Measurements from ENCODE around the gene JAKMIP3. TPM values are rescaled to one million over a fixed set of nuclear protein-coding genes. Genes with fewer than 3 reads are reported as not detected.
A peak's percentile ranks its signal among the peaks of the same experiment; 100 is the strongest.

Gene JAKMIP3
- total RNA-seq, 1 experiment from 2014 or later = 0.64 TPM

- no peak for DNase-seq (ENCODE audit: low spot score)
These were observed 21.7 kb upstream of the JAKMIP3 start for GRCh38 chr10:132043861-132044695.

GRCh38 chr10:132044803-132045202, 20.9 kb upstream of the JAKMIP3 start:
- no peak for DNase-seq (ENCODE audit: low spot score)

- no peak for DNase-seq (ENCODE audit: low spot score)
These were observed 20.4 kb upstream of the JAKMIP3 start for GRCh38 chr10:132045324-132045723.

- no peak for DNase-seq (ENCODE audit: low spot score)
These were observed 18.0 kb upstream of the JAKMIP3 start for GRCh38 chr10:132047575-132048293.

GRCh38 chr10:132048294-132048667, 17.5 kb upstream of the JAKMIP3 start:
- DNase-seq (ENCODE audit: low spot score) = no peak

- no peak for DNase-seq (ENCODE audit: low spot score)
These were observed 15.6 kb upstream of the JAKMIP3 start for GRCh38 chr10:132050191-132050590.

GRCh38 chr10:132052124-132052523, 13.6 kb upstream of the JAKMIP3 start:
- DNase-seq (ENCODE audit: low spot score) = no peak

GRCh38 chr10:132054564-132054963, 11.2 kb upstream of the JAKMIP3 start:
- DNase-seq (ENCODE audit: low spot score) = peak; percentile 6

GRCh38 chr10:132055616-132056015, 10.1 kb upstream of the JAKMIP3 start:
- DNase-seq (ENCODE audit: low spot score) = no peak

- no peak for DNase-seq (ENCODE audit: low spot score)
These were observed 9.1 kb upstream of the JAKMIP3 start for GRCh38 chr10:132056663-132057062.

- DNase-seq (ENCODE audit: low spot score) = no peak
These were observed 8.5 kb upstream of the JAKMIP3 start for GRCh38 chr10:132057191-132057681.

GRCh38 chr10:132058111-132058745, 7.5 kb upstream of the JAKMIP3 start:
- DNase-seq (ENCODE audit: low spot score) = no peak

GRCh38 chr10:132058793-132059759, 6.7 kb upstream of the JAKMIP3 start:
- DNase-seq (ENCODE audit: low spot score) = no peak

GRCh38 chr10:132059760-132060508, 5.8 kb upstream of the JAKMIP3 start:
- no peak for DNase-seq (ENCODE audit: low spot score)

GRCh38 chr10:132061030-132061429, 4.7 kb upstream of the JAKMIP3 start:
- DNase-seq (ENCODE audit: low spot score) = no peak

- DNase-seq (ENCODE audit: low spot score) = no peak
These were observed 4.3 kb upstream of the JAKMIP3 start for GRCh38 chr10:132061465-132061864.

- DNase-seq (ENCODE audit: low spot score) = no peak
These were observed 3.6 kb upstream of the JAKMIP3 start for GRCh38 chr10:132062116-132062515.

GRCh38 chr10:132062641-132063390, 2.9 kb upstream of the JAKMIP3 start:
- no peak for DNase-seq (ENCODE audit: low spot score)

GRCh38 chr10:132063432-132063831, 2.3 kb upstream of the JAKMIP3 start:
- DNase-seq (ENCODE audit: low spot score) = no peak

Measured in A172 (cell line).